HL-60 (cell line): ENCODE results near the gene POLRMT.

Experiments
- CTCF ChIP-seq: IDR thresholded peaks from one replicate; pipeline ENCODE4 v1.5.1; 2011; ENCODE audit warnings: low read length, control low read depth, inconsistent platforms; ENCODE audit not compliant: insufficient read depth
- GABPA ChIP-seq: IDR thresholded peaks from 2 replicates; pipeline ENCODE4 v1.6.1; 2012; ENCODE audit warnings: low read depth
- POLR2AphosphoS5 ChIP-seq: IDR thresholded peaks from 2 replicates; pipeline ENCODE4 v1.6.1; 2012; ENCODE audit warnings: low read depth

DNA sequence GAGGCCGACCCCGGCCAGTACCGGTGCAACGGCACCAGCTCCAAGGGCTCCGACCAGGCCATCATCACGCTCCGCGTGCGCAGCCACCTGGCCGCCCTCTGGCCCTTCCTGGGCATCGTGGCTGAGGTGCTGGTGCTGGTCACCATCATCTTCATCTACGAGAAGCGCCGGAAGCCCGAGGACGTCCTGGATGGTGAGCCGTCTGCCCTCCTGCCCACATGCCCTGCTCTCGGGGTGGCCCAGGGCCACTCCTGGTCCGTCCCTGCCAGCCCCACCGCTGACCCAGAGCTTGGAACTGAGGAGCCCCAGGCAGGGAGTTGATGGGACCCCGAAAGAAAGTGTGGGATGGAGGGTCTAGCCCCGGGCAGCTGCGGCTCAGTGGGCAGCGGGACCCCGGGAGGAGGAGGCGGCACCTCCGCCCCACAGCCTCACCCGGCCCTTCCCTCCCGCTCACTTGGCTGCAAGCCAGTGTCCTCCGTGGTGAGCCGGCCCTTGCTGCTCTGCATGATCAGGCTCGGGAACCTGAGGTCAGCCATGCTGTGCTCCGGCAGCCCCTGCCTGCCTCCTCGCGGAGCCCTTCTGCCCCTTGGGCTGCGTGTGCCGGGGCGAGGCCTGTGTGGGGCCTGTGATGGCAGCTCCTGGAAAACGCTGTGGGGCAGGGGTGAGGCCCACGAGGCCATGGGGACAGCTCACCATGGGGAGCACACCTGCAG lies 51.8 kb downstream of the POLRMT start:
- TF ChIP-seq GABPA (no peak), CTCF (no peak), POLR2AphosphoS5 (no peak)
